ENCODE data around the gene EDC4.

Gene EDC4

DNA sequence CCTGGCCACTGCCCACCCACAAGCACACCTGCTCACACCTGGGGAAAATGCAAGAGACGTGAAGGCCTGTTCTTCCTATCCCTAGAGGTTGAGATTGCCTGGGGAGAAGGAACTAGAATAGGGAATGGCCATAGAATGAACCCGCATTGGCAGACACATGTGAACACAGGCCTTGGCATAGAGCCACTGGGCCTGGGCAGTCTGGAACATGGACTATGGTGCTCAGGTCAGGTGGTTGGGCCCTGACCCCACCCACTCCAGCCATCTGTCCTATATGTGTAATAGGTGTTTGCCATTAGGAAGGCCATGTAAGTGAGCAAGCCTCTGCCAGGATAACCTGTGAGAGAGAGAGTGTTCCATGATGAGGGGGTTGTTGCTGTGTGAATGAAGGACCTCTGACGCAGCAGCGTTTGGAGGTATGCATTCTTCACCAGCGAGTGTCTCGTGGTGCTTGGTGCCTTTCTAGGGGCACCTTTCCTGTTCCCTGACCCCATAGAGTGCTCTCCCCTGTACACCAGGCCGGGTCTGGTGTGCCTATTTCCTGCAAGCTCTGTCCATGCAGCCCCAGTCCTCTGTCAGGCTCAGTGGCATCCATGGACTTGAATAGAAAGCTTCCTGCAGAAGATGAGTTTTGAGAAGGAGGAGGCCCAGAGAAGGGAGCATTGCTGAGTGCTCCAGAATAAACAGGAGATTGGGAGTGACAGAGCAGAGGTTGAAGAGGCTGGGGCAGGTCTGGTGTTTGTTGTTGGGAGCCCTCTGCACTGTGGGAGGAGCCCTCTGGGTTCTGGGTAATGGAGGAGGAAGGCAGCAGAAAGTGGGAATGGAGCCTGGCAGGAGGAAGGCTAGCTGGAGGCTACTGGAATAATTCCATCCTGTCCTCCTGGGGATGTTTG is 43.2 kb downstream of the EDC4 start:
- peaks cover 34 to 99% (median 77%) of the 10 kb centered on the region in 11 experiments for H4K20me1 ChIP-seq
- H3K4me3 ChIP-seq, result no peak overlapping the region
- TF ChIP-seq Cebpa-rat (IDR thresholded peaks at IDR 0.05), result no peak
- H3K27ac ChIP-seq, result no peak overlapping the region
- H3K9me3 ChIP-seq (replicated peaks in 1 of 11), result no peaks in the 10 kb centered on the region
- H3K4me1 ChIP-seq, result peaks cover 23 to 42% (median 32%) of the 10 kb centered on the region in 10 experiments
- H3K36me3 ChIP-seq, result peaks cover 18 to 93% (median 74%) of the 10 kb centered on the region in 11 experiments
- no peak overlapping the region for H3K4me2 ChIP-seq
- H3K27me3 ChIP-seq, result no peaks in the 10 kb centered on the region
- peak overlapping the region in 3 of 11 experiments; percentile 1 to 63 (median 47); a peak in 2 of 22 replicates for H3K9ac ChIP-seq

DNA sequence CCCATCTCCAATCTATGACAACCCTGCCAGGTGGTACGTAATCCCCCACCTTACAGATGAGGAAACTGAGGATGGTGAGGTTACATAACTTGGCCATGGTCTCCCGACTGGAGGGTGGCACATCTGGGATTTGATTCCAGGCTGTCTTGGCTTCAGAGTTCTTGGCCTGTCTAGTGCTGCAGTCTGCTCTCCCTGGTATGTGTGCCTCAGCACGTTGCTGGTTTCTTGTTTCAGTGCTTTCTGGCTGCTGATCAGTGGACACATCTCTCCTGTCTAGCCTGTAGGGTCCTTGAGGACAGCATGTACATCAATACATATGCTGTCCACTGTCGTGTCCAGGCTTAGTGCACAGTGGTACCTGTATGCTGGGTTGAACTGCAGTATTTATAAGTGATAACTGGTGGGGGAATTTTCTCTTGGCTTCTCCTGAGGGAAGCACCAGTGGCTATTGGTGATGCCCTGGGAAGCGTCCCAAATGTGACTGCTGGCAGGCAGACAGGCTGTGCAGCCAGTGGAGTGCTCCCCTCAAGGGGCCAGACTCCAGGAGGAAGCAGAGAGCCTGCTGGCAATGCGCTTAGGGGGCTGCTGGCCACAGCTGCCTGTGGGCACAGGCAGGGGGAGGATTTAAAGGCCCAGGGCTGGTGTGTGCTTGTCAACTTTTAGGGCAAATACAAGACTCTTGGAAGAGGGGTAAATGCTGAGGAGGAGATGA is 44.4 kb downstream of the EDC4 start:
- Histone ChIP-seq H4K20me1 (peaks cover 42 to 99% (median 78%) of the 10 kb centered on the region in 11 experiments), H3K27ac (peak overlapping the region in 6 of 11 experiments; percentile 16 to 62 (median 40); a peak in 8 of 22 replicates), H3K9ac (peak overlapping the region in 7 of 11 experiments; percentile 6 to 63 (median 47); a peak in 11 of 22 replicates), H3K4me2 (peak overlapping the region in 5 of 11 experiments; percentile 4 to 47 (median 31); a peak in 7 of 22 replicates), H3K36me3 (peaks cover 18 to 84% (median 62%) of the 10 kb centered on the region in 11 experiments), H3K9me3 (replicated peaks in 1 of 11) (no peaks in the 10 kb centered on the region), H3K4me1 (peaks cover 35 to 53% (median 42%) of the 10 kb centered on the region in 10 experiments), H3K4me3 (no peak overlapping the region), H3K27me3 (no peaks in the 10 kb centered on the region)
- TF ChIP-seq Cebpa-rat (IDR thresholded peaks at IDR 0.05), result no peak

DNA sequence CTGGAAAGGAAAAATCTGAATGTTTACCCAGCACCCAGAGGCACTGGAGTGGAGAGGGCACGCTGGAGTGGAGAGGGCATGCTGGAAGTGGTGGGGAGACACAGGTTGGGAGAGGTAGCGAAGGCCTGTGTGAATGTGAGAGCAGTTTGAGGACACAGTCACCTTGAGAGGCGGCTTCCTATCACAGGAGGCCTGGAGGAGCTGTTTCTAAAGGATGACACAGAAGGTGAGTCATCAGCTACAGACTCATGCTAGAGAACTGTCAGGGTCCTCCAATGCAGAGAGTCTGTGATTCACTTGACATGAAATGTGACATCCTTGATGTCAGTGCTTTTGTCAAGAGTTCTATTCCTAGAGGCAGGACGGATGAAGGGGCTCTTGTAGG is 45.0 kb downstream of the EDC4 start:
- peaks cover 46 to 99% (median 82%) of the 10 kb centered on the region in 11 experiments for H4K20me1 ChIP-seq
- H3K27me3 ChIP-seq, result no peaks in the 10 kb centered on the region
- H3K9ac ChIP-seq, result peak overlapping the region in 7 of 11 experiments; percentile 6 to 63 (median 47); a peak in 10 of 22 replicates
- H3K9me3 ChIP-seq (replicated peaks in 1 of 11), result no peaks in the 10 kb centered on the region
- H3K4me3 ChIP-seq, result no peak overlapping the region
- peaks cover 40 to 58% (median 47%) of the 10 kb centered on the region in 10 experiments for H3K4me1 ChIP-seq
- no peak for TF ChIP-seq Cebpa-rat (IDR thresholded peaks at IDR 0.05)
- H3K4me2 ChIP-seq, result peak overlapping the region in 5 of 11 experiments; percentile 4 to 47 (median 31); a peak in 7 of 22 replicates
- H3K36me3 ChIP-seq, result peaks cover 18 to 80% (median 64%) of the 10 kb centered on the region in 11 experiments
- H3K27ac ChIP-seq, result peak overlapping the region in 6 of 11 experiments; percentile 16 to 62 (median 40); a peak in 8 of 22 replicates

GRCh38 chr16:67919622-67920221 is 46.9 kb downstream of the EDC4 start:
- no peak for TF ChIP-seq Cebpa-rat (IDR thresholded peaks at IDR 0.05)
- Histone ChIP-seq H3K36me3 (peaks cover 26 to 80% (median 65%) of the 10 kb centered on the region in 11 experiments), H4K20me1 (peaks cover 63 to 100% (median 97%) of the 10 kb centered on the region in 11 experiments), H3K27ac (peak overlapping the region in 3 of 11 experiments; percentile 11 to 42 (median 22); a peak in 3 of 22 replicates), H3K4me1 (peaks cover 46 to 77% (median 65%) of the 10 kb centered on the region in 10 experiments), H3K27me3 (no peaks in the 10 kb centered on the region), H3K4me2 (peak overlapping the region in 2 of 11 experiments; percentile 17 to 48; a peak in 4 of 22 replicates), H3K4me3 (no peak overlapping the region), H3K9ac (peak overlapping the region in 9 of 11 experiments; percentile 2 to 41 (median 35); a peak in 12 of 22 replicates), H3K9me3 (replicated peaks in 1 of 11) (no peaks in the 10 kb centered on the region)

GRCh38 chr16:67922221-67922620 is 49.4 kb downstream of the EDC4 start:
- Histone ChIP-seq H3K4me1 (peaks cover 57 to 96% (median 88%) of the 10 kb centered on the region in 10 experiments), H3K4me3 (no peak overlapping the region), H4K20me1 (peaks cover 70 to 100% (median 99%) of the 10 kb centered on the region in 11 experiments), H3K9me3 (replicated peaks in 1 of 11) (no peaks in the 10 kb centered on the region), H3K36me3 (peaks cover 14 to 59% (median 41%) of the 10 kb centered on the region in 11 experiments; a peak in 21 of 22 replicates), H3K27ac (peak overlapping the region in 4 of 11 experiments; percentile 5 to 36 (median 14); a peak in 4 of 22 replicates), H3K4me2 (peak overlapping the region; percentile 14 to 62 (median 36); a peak in 19 of 22 replicates), H3K27me3 (no peaks in the 10 kb centered on the region), H3K9ac (peak overlapping the region in 6 of 11 experiments; percentile 14 to 64 (median 32); a peak in 7 of 22 replicates)
- TF ChIP-seq Cebpa-rat (IDR thresholded peaks at IDR 0.05), result no peak

DNA sequence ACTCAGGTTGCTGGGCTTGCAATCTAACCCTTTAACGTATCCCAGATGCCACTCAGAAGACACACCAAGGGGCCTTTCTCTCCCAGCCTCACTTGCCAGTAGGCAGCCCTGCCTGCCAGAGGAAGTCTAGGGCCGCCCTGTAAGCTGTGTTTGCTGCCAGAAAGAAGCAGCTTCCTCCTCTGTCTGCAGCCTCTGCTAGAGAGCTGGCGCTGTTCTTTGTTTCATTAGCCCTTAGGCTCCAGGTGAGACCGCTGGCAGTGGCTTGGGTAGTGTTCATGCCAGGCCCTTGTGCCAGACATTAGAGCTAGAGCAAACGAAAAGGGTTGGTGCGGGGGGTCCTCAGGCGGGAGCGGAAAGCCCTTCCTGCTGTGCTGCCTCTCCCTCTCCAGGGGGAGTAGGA is 49.9 kb downstream of the EDC4 start:
- Histone ChIP-seq H3K36me3 (peaks cover 19 to 59% (median 42%) of the 10 kb centered on the region in 11 experiments; a peak in 21 of 22 replicates), H3K27ac (peak overlapping the region in 2 of 11 experiments; percentile 17 to 36; a peak in 1 of 22 replicates), H3K27me3 (no peaks in the 10 kb centered on the region), H3K4me2 (peak overlapping the region in 9 of 11 experiments; percentile 14 to 57 (median 30); a peak in 7 of 22 replicates), H3K9ac (peak overlapping the region in 5 of 11 experiments; percentile 14 to 64 (median 33); a peak in 7 of 22 replicates), H3K4me1 (peaks cover 52 to 96% (median 91%) of the 10 kb centered on the region in 10 experiments), H3K4me3 (no peak overlapping the region), H3K9me3 (replicated peaks in 1 of 11) (no peaks in the 10 kb centered on the region), H4K20me1 (peaks cover 70 to 100% (median 99%) of the 10 kb centered on the region in 11 experiments)
- no peak for TF ChIP-seq Cebpa-rat (IDR thresholded peaks at IDR 0.05)

- Histone ChIP-seq H3K27ac (peak overlapping the region in 4 of 11 experiments; percentile 5 to 61 (median 40); a peak in 1 of 22 replicates), H3K4me1 (peaks cover 50 to 99% (median 97%) of the 10 kb centered on the region in 10 experiments), H3K27me3 (no peaks in the 10 kb centered on the region), H4K20me1 (peaks cover 69 to 100% (median 99%) of the 10 kb centered on the region in 11 experiments), H3K36me3 (peaks cover 25 to 60% (median 42%) of the 10 kb centered on the region in 11 experiments; a peak in 21 of 22 replicates), H3K4me2 (peak overlapping the region in 6 of 11 experiments; percentile 13 to 92 (median 84); a peak in 6 of 22 replicates), H3K9ac (peak overlapping the region in 3 of 11 experiments; percentile 5 to 64 (median 43); a peak in 4 of 22 replicates), H3K4me3 (no peak overlapping the region), H3K9me3 (replicated peaks in 1 of 11) (no peaks in the 10 kb centered on the region)
- no peak for TF ChIP-seq Cebpa-rat (IDR thresholded peaks at IDR 0.05)
These were observed 50.7 kb downstream of the EDC4 start for GRCh38 chr16:67923414-67924116.
